ENCODE measurements around the gene ZNF12. TPM values are rescaled to one million over a fixed set of nuclear protein-coding genes. Genes with fewer than 3 reads are reported as not detected.

Gene ZNF12
- total RNA-seq, 2 donors from 2014 or later, result 19.7 to 21.8 TPM

Other genes with a start within 250 kb of the ZNF12 start
- 100 to 1,000 TPM; 199 to 237 TPM for gene KDELR2, start 222.8 kb downstream of the ZNF12 start, total RNA-seq
- gene GRID2IP, start 155.5 kb downstream of the ZNF12 start, total RNA-seq, result under 1 TPM; 0.67 to 0.75 TPM
- gene ZDHHC4, start 129.5 kb downstream of the ZNF12 start, total RNA-seq, result 10 to 100 TPM; 37.6 to 51.1 TPM
- gene INTS15, start 116.9 kb downstream of the ZNF12 start, total RNA-seq, result 10 to 100 TPM; 22.5 to 24.4 TPM
- gene ZNF853, start 91.3 kb downstream of the ZNF12 start, total RNA-seq, result 1 to 10 TPM in 1 of 2 donors, under 1 TPM in 1; 0.79 to 2.9 TPM
- 10 to 100 TPM; 19.0 to 21.1 TPM for gene ZNF316, start 69.6 kb downstream of the ZNF12 start, total RNA-seq
- gene RSPH10B2, start 47.2 kb upstream of the ZNF12 start, total RNA-seq, result under 1 TPM in 1 of 2 donors, not detected in 1; 0.39 TPM
- 10 to 100 TPM; 50.5 to 54.7 TPM for gene CCZ1B, start 119.3 kb upstream of the ZNF12 start, total RNA-seq